ENCODE data around the gene MRM2.

DNA sequence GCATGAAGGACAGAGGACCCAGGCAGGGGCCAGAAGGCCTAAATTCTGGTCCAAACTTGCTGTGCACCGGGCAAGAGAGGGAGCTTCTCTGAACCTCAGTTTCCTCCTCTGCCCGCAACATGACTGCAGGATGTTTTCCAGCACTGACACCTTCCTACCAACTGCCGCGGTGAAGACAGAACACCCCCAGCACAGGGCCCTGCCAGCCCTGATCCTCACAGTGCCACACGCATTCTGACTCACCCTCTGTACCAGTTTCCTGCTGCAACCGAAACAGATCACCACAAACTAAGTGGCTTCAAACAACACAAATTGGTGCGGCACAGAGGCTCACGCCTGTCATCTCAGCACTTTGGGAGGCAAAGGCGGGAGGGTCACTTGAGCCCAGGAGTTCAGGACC is 27.4 kb downstream of the MRM2 start:
- TF ChIP-seq, protein P1, sequence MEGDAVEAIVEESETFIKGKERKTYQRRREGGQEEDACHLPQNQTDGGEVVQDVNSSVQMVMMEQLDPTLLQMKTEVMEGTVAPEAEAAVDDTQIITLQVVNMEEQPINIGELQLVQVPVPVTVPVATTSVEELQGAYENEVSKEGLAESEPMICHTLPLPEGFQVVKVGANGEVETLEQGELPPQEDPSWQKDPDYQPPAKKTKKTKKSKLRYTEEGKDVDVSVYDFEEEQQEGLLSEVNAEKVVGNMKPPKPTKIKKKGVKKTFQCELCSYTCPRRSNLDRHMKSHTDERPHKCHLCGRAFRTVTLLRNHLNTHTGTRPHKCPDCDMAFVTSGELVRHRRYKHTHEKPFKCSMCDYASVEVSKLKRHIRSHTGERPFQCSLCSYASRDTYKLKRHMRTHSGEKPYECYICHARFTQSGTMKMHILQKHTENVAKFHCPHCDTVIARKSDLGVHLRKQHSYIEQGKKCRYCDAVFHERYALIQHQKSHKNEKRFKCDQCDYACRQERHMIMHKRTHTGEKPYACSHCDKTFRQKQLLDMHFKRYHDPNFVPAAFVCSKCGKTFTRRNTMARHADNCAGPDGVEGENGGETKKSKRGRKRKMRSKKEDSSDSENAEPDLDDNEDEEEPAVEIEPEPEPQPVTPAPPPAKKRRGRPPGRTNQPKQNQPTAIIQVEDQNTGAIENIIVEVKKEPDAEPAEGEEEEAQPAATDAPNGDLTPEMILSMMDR (IDR thresholded peaks at IDR 0.05): no peak
- TF ChIP-seq ZFX (IDR thresholded peaks at IDR 0.05; ENCODE audit: borderline replicate concordance): no peak
